Ovary (tissue), 3 donors: Measurements from ENCODE around the gene DRD4.

Experiments used
- CTCF ChIP-seq, 3 donors: fragments of 450-650 bp in 2 of 3; fragments of 200-600 bp in 1 of 3; IDR thresholded peaks; one replicate each; pipeline versions ENCODE4 v1.5.1 to v1.8.0; 2016 to 2022; ENCODE audit warnings: antibody characterized with exemption in 3 of 3, mild to moderate bottlenecking in 1 of 3
- EP300 ChIP-seq: sonication (generic); formaldehyde crosslinking; IDR thresholded peaks from one replicate; pipeline ENCODE4 v1.6.1; 2017; ENCODE audit warnings: antibody characterized with exemption
- POLR2A ChIP-seq: fragments of 450-650 bp; IDR thresholded peaks from one replicate; pipeline ENCODE4 v1.6.1; 2017; ENCODE audit warnings: antibody characterized with exemption, mild to moderate bottlenecking, moderate library complexity
- donor health status: DM: no; HTN: no; CAD: no.

- TF ChIP-seq CTCF (IDR thresholded peaks at IDR 0.05) (no peak), POLR2A (no peak), EP300 (no peak)
These were observed 37.3 kb downstream of the DRD4 start for GRCh38 chr11:674406-674805.
